Adipocyte (in vitro differentiated cells): Measurements from ENCODE around the gene CMTM7.

Experiments used
- DNase-seq: peaks from one replicate; pipeline ENCODE4 v3.0.0-alpha.2; 2015; ENCODE audit warnings: low read depth
- H3K27me3 ChIP-seq: replicated peaks from 2 replicates; pipeline ENCODE4 v1.7.0; 2013; ENCODE audit warnings: mild to moderate bottlenecking, low read length, moderate library complexity; ENCODE audit not compliant: control insufficient read depth, insufficient read depth
- H3K36me3 ChIP-seq: 2 replicates; pipeline ENCODE4 v1.7.0; 2013; ENCODE audit warnings: low read length, mild to moderate bottlenecking, moderate library complexity; ENCODE audit not compliant: control insufficient read depth, insufficient read depth, severe bottlenecking
- H3K4me1 ChIP-seq: 2 replicates; pipeline ENCODE4 v1.7.0; 2013; ENCODE audit warnings: mild to moderate bottlenecking, low read length, moderate library complexity; ENCODE audit not compliant: control insufficient read depth, insufficient read depth
- H3K4me3 ChIP-seq: 2 replicates; pipeline ENCODE4 v1.7.0; 2013; ENCODE audit warnings: mild to moderate bottlenecking, low read length, moderate library complexity
- H3K9ac ChIP-seq: 2 replicates; pipeline ENCODE4 v1.7.0; 2013; ENCODE audit warnings: mild to moderate bottlenecking, low read length, moderate library complexity
- H3K9me3 ChIP-seq: 2 replicates; pipeline ENCODE4 v1.7.0; 2013; ENCODE audit warnings: mild to moderate bottlenecking, low read length, moderate library complexity; ENCODE audit not compliant: control insufficient read depth

Gene CMTM7

DNA sequence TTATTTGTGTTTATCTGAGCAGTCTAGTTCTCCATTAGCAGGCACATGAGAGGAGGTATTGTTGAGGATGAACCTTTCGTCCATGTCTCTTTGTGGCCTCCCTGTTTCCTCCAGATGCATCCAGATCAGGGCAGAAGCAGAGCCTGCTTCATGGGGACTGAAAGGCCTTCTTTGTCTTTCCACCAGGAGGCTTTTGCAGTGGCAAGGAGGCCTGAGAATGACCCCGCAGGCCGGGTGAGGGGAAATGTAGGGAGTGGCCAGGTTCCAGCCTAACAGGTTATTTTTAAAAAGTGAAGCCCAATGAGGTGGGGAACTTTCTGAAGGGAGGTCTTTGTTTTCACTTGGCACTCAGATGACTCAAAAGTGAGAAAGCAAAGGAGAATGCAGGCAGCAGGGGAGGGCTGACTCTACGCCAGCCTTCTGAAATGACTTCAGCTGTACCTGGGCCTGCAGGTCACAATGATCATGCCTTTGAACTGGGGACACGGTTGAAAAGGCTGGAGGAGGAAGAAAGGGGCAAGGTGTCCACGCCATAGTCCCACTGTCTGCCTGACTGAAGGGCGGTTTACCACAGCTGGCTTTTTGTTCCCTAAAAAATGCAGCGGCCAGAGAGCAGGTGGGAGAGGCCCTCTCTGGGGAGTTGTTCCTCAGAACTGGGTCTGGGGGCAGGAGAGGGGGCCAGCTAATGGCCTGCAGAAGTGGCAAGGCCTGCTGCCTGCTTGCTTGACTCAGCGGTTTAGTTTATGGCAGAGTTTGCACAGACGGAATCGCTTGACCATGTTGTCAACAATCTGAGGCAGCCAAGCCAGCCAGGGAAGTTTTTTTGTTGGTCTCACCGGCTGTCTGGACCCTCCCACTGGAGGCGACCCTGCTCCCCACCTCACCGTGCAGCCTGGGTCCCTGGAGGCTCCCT lies 28.7 kb downstream of the CMTM7 start:
- Histone ChIP-seq H3K36me3 (no peaks in the 10 kb centered on the region), H3K9ac (no peak overlapping the region), H3K27me3 (no peaks in the 10 kb centered on the region), H3K9me3 (no peaks in the 10 kb centered on the region), H3K4me3 (no peak overlapping the region), H3K4me1 (peaks cover 30% of the 10 kb centered on the region)
- peak; percentile 14 for DNase-seq

DNA sequence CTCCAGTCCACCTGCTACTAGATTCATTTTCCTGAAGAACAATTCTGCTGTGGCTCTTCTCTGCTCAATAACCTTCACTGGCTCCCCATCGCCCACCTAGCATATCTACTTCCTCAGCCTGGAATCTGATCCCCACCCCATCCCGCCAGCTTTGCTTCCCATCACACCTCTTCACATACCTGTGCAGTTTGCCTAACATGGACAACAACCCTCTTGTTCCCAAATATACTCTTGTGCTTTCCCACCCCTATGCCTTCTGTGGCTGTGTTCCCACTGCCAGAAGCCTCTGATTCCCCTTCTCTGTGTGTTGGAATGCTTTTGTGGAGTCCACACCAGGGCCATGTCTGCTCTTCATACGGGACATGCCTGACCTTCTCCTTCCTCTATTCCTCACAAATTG lies 29.5 kb downstream of the CMTM7 start:
- Histone ChIP-seq H3K9ac (no peak overlapping the region), H3K4me1 (peaks cover 30% of the 10 kb centered on the region), H3K9me3 (no peaks in the 10 kb centered on the region), H3K27me3 (no peaks in the 10 kb centered on the region), H3K36me3 (no peaks in the 10 kb centered on the region), H3K4me3 (no peak overlapping the region)
- DNase-seq: no peak

DNA sequence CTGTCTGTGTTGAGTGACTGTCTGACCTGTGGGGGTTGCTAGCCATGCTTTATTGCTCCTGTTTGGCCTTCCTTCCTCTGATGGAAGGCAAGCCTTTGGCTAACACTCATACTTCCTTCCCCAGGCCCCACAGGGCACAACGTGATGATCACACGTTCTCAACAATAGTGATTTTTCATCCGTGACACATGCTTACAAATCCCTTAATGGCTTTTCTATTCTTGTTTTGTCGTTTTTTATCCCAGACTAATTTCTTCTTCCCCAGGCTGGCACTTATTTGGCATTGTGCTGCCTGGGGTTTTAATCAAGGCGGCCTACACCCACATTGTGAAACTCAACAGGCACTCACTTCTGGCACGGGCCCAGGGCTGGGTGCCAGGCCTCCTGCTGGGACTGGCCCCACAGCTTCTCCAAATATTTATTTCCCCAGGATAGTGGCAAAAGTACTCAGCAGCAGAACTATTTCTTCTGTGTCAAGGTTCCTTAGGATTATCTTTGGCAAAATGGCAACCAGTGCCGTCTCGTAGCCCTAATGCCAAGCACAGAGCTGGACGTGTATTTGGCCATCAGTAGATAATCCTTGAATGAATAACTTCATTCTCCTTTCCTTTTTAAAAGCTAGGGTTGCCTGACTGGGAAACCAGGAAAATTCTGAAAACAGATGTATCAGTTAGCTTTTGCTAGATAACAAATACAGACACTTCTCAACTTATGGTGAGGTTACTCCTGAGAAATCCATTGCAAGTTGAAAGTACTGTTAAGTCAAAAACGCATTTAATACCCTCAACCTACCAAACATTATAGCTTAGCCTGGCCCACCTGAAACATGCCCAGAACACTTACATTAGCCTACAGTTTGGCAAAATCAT lies 30.6 kb downstream of the CMTM7 start:
- Histone ChIP-seq H3K4me1 (peaks cover 30% of the 10 kb centered on the region), H3K4me3 (peak overlapping the region; percentile 18), H3K36me3 (no peaks in the 10 kb centered on the region), H3K9ac (no peak overlapping the region), H3K9me3 (no peaks in the 10 kb centered on the region), H3K27me3 (no peaks in the 10 kb centered on the region)
- DNase-seq: peak; percentile 90

DNA sequence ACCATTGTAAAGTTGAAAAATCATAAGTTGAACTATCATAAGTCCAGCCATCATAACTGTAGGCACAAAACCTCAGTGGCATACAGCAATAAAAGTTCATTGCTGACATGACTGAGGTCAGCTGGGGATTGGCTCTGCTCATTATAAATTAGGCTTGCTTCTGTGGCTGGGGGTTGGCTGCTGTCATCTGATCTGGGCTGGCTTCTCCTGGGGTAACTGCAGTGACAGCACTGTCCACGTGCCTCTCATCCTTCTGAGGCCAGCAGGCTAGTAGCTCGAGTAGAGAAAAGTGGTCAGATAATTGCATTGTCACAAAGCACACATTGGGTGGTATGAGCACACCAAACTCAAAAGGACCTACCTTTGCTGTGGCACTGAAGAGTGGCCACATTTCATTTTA lies 31.3 kb downstream of the CMTM7 start:
- DNase-seq: no peak
- Histone ChIP-seq H3K9me3 (no peaks in the 10 kb centered on the region), H3K9ac (no peak overlapping the region), H3K4me1 (peaks cover 30% of the 10 kb centered on the region), H3K4me3 (no peak overlapping the region), H3K36me3 (no peaks in the 10 kb centered on the region), H3K27me3 (no peaks in the 10 kb centered on the region)

DNA sequence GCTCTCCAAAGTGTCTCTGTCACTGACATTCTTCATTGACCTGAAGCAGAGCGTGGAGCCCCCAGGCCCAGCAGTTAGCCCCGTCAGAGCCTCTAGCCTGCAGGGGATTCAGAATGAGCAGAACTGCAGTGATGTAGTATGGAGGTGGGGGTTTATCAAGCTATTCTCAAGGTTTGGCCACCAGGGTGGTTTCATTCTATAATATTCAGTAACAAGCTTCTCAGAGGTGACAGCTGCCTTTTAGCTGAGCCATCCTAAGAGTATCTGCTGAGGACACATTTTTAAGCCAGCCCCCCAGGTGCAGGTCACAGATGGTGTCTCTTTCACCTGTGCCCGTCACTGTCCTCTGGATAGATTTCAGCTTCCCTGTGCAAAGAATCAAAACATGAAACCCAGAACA lies 31.9 kb downstream of the CMTM7 start:
- peaks cover 30% of the 10 kb centered on the region for H3K4me1 ChIP-seq
- H3K9me3 ChIP-seq: no peaks in the 10 kb centered on the region
- no peak overlapping the region for H3K9ac ChIP-seq
- H3K4me3 ChIP-seq: no peak overlapping the region
- no peak for DNase-seq
- no peaks in the 10 kb centered on the region for H3K36me3 ChIP-seq
- H3K27me3 ChIP-seq: no peaks in the 10 kb centered on the region

DNA sequence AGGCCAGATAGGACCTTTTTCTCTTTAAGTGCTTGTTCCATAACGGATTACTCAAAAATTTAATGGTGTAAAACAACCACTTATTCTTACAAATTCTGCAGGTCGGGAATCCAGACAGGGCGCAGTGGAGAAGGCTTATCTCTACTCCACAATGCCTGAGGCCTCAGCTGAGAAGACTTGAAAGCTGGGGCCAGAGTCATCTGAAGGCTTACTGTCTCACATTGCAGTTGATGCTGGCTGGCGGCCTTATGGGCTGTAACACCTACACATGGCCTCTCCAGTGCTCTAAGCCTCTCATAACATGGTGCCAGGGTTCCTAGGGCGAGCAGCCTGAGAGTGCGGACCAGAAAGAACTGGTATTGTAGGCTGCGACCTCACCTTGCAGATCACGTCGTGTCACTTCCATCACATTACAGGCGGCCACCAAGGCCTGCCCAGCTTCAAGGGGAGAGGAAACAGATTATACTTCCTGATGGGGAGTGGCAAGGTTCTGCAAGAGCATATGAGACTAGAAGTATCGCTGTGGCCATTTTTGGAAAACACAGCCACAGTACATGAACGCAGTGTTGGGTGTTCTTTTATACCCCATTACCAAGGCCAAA lies 32.4 kb downstream of the CMTM7 start:
- H3K36me3 ChIP-seq: no peaks in the 10 kb centered on the region
- H3K4me1 ChIP-seq: peaks cover 30% of the 10 kb centered on the region
- H3K4me3 ChIP-seq: no peak overlapping the region
- H3K9me3 ChIP-seq: no peaks in the 10 kb centered on the region
- no peaks in the 10 kb centered on the region for H3K27me3 ChIP-seq
- no peak overlapping the region for H3K9ac ChIP-seq
- DNase-seq: no peak

DNA sequence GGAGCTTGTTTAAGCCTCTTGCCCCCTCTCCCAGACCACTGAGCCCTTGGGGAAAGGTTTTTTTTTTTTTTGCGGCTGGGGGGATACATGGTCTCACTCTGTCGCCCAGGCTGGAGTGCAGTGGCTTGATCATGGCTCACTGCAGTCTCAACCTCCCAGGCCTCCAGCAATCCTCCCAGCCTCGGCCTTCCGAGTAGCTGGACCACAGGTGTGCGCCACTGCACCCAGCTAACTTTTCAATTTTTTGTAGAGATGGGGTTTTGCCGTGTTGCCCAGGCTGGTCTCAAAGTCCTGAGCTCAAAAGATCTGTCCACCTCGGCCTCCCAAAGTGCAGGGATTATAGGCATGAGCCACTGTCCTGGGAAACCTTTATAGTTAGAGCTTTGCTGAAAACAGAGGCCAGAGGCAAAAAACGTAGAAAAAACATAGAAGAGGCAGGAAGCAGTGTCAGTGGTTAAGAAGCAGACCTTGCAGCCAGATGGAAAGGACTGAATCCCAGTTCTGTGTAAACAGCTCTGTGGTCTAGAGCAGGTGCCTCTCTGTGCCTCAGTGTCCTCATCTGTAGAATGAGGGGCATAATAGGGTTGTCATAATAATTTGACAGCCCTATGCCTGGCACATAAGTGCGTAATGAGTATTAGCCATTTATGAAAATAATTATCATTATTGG lies 33.1 kb downstream of the CMTM7 start:
- no peak overlapping the region for H3K4me3 ChIP-seq
- DNase-seq: no peak
- no peak overlapping the region for H3K9ac ChIP-seq
- no peaks in the 10 kb centered on the region for H3K36me3 ChIP-seq
- H3K27me3 ChIP-seq: no peaks in the 10 kb centered on the region
- peaks cover 30% of the 10 kb centered on the region for H3K4me1 ChIP-seq
- H3K9me3 ChIP-seq: no peaks in the 10 kb centered on the region

DNA sequence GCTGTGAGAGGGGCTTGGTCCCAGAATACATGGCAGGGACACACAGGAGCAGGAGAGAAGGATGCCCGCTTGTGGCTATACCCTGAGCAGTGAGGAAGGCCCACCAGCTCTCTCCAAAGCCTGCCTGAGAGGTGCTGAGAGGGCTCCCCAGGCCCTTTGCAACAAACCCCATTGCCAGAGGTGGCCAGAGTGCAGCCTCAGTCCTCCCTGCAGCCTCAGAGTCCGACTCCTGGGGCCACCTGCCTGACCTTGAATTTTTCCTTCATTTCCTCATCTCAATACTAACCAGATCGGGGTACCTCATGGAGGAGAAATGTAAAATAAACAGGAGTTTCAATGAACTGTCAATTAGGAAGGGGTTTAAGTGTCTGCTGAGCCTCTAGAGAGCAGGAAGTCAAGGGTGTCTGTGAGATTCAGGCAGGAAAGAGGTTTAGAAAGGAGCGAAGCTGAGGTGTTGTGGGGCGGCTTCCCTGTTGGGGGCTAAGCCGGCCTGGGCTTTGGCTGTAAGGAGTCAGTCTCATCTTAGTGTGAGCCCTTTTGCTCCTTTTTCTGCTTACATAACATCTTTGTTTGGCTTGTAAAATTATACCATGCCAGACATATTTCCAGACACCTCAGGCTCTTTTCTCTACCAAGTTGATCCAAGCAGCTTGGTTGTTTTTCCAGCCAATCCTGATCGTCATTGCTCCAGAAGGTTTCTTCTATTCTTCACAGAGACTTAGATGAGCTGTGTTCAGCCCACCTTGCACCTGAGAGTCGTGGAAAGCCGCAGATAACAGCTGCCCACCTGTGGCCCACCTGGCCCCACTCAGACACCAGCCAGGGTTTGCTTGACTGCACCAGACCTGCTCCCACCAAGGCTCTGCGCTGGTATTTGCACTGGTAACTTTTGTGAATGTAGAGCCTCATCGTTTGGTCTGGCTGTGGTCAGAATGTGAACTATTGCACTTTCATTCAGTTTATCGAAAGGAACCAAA lies 36.7 kb downstream of the CMTM7 start:
- no peak for DNase-seq
- H3K36me3 ChIP-seq: no peaks in the 10 kb centered on the region
- H3K9ac ChIP-seq: no peak overlapping the region
- H3K9me3 ChIP-seq: no peaks in the 10 kb centered on the region
- peaks cover 10% of the 10 kb centered on the region for H3K4me1 ChIP-seq
- H3K4me3 ChIP-seq: no peak overlapping the region
- H3K27me3 ChIP-seq: no peaks in the 10 kb centered on the region

DNA sequence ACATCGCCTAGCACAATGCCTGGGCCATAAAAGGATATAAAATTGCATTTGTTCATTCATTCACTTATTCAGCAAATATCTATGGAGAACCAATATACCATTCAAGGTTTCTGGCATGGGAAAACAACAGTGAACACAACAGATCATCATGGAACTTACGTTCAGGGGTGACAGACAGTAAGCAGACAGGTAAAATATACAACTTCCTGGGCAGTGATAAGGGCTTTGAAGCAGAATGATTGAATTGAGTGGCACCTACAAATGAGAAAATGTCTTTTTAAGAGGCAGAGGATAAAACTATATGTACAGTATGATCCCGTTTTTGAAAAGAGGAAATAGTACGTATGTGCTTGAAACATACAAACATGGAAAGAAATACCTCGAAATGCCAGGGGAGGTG lies 39.2 kb downstream of the CMTM7 start:
- Histone ChIP-seq H3K9ac (no peak overlapping the region), H3K4me1 (peaks cover 12% of the 10 kb centered on the region), H3K27me3 (no peaks in the 10 kb centered on the region), H3K36me3 (no peaks in the 10 kb centered on the region), H3K4me3 (no peak overlapping the region), H3K9me3 (no peaks in the 10 kb centered on the region)
- DNase-seq: no peak

DNA sequence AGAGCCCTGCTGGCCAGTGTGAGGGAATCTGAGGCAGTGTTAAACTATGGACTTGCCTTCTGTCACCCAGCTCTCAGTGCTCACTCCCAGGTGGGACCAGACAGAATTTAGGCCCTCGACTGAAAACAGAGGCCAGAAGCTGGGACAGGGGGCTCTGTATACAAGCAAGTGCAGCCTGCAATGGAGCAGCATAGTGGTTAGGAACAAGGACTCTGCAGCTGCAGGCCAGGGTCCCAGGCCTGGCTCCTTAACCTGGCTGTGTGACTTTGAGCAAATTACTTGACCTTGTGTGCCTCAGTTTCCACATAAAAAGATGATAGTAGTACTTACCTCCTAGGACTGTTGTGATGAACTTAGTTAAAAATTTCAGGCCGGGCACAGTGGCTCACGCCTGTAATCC lies 39.8 kb downstream of the CMTM7 start:
- no peak overlapping the region for H3K9ac ChIP-seq
- H3K9me3 ChIP-seq: no peaks in the 10 kb centered on the region
- no peak overlapping the region for H3K4me3 ChIP-seq
- DNase-seq: no peak
- H3K27me3 ChIP-seq: no peaks in the 10 kb centered on the region
- no peaks in the 10 kb centered on the region for H3K36me3 ChIP-seq
- peaks cover 17% of the 10 kb centered on the region for H3K4me1 ChIP-seq
